HG03060 (cell line): ENCODE results near the gene AOX1.
"Not testable (repeated sequence)": the region's sequence is repeated elsewhere in the genome, so short reads cannot be mapped to it uniquely, and the experiment has no call there.

Source experiments
- ATAC-seq: cut with Tn5 transposase; IDR thresholded peaks from one replicate; pipeline ENCODE4 v1.9.1; 2021; ENCODE audit warnings: low read depth, moderate number of reproducible peaks; ENCODE audit not compliant: unreplicated experiment

Gene AOX1

DNA sequence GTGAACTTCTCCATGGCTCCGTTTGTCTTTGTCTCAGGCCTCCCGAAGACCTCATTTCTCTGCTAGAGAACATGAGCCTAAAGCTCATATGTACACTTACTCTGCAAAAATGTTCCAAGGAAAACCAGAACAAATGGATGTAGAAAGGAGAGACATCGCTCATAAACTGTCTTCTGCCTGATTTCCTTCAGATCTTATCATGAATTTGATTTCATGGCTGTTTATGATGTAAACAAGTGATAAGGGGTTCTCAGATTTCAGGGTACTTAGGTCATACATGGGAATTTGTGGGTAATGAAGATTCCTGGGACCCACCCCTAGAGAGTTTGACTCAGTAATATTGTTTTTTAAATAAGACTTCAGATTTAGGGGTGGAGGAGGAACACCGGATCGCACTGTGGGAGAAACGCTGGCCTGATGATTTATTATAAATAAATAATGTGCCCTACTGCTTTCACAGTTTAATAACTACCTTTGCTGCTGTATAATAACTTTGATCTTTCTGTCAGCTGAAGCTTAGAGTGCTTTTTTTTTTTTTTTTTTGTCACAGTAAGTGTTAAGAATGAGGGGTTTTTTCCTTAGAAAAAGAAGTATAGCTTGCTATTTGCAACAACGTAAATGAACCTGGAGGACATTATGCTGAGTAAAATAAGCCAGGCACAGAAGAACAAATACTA, 14.9 kb downstream of the AOX1 start:
- no peak for ATAC-seq

GRCh38 chr2:200602584-200602983, 16.8 kb downstream of the AOX1 start:
- ATAC-seq, result no peak

DNA sequence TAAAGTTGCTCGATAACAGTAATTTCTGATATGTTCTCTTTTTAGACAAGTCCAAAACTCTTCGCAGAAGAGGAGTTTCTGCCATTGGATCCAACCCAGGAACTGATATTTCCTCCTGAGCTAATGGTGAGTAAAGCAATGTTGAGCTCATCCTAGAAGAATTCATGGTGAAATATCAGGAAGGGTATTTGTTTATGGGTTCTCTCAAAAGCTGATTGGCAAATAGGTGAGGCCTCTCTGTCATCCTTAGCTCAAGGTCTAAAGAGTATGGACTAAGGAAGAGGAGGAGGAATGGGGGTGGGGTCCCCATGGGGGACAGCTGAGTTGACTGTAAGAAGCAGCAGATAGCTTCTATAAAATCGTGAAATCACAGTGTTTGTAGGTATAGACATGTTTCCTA, 18.2 kb downstream of the AOX1 start:
- no peak for ATAC-seq

DNA sequence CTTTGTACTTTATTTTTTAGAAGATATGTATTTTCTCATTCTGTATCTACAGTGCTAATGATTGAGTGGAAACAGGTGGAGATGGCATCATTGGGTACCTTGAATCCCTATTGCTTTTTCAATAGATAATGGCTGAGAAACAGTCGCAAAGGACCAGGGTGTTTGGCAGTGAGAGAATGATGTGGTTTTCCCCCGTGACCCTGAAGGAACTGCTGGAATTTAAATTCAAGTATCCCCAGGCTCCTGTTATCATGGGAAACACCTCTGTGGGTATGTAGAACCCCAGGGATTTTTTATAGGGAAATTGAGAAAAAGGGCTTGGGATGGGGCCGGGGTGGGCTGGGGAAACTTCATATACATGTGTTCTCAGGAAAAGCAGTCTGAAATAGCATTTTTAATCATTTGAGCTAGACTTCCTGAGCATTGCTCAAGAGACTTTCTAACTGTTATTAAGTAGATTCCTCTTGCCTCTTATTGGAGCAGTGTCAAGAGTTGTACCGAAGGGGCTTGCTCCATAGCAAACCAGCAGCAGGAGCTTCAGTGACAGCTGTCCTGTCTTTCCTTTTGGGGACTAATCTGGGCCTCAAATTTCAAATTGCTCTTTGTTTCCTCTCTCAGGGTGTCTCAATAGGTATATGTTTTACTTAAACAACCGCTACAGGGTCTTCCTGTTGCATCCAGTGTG, 18.9 kb downstream of the AOX1 start:
- no peak for ATAC-seq

GRCh38 chr2:200608341-200609027, 22.7 kb downstream of the AOX1 start:
- no peak for ATAC-seq

DNA sequence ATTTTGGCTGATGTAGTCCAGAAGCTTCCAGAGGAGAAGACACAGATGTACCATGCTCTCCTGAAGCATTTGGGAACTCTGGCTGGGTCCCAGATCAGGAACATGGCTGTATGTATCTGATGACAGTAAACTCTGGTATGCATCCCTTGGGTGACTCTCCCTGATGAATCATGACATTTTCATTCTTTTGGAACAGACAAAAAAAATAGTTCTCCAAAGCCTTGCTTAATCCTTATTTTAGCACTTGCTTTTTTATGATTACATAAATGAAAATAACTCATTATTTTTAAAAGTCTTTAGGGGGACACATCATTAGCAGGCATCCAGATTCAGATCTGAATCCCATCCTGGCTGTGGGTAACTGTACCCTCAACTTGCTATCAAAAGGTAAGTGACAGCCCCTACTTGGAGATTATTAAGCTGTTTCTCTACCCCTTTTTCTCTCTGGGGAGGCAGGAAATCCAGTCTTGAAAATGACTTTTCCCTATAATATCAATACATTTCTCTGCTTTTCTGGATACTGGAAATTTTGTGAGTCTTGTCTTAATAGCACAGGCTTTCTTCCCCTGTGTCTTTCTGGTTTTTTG, 23.3 kb downstream of the AOX1 start:
- no peak for ATAC-seq

GRCh38 chr2:200610217-200610616, 24.4 kb downstream of the AOX1 start:
- not testable (repeated sequence) for ATAC-seq

DNA sequence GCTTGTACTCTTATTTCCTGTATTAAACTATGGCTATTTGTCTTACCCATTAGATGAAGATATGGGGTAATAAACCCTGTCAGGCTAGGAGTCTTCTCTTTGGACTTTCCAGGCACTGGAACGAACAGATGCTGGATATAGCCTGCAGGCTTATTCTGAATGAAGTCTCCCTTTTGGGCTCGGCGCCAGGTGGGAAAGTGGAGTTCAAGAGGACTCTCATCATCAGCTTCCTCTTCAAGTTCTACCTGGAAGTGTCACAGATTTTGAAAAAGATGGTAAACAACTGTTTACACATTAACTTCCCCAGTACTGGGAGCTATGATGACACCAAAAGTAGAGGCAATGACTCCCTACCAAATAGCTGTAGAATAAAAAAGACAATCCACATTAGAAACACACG, 27.9 kb downstream of the AOX1 start:
- no peak for ATAC-seq

- ATAC-seq, result no peak
These were observed 28.4 kb downstream of the AOX1 start for GRCh38 chr2:200614249-200614648.

- no peak for ATAC-seq
These were observed 29.4 kb downstream of the AOX1 start for GRCh38 chr2:200615247-200615646.

DNA sequence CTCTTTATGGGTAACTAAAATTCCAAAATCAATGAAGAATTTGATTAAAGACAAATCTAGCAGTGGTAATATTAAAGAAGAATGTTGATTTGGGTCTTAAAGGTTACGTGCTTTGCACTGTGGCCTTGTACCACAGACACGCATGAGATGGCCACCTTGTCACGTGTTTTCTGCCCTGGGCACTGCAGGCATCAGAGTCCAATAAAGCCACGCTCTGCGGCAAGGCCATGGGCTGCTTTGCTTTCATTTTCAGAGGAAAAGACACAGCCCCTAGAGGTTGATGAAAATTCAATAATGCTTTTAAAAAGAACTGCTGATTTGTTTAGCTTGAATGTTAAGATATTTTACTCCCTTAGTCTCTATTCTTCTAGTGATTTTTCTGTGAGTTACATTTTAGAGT, 30.4 kb downstream of the AOX1 start:
- no peak for ATAC-seq

DNA sequence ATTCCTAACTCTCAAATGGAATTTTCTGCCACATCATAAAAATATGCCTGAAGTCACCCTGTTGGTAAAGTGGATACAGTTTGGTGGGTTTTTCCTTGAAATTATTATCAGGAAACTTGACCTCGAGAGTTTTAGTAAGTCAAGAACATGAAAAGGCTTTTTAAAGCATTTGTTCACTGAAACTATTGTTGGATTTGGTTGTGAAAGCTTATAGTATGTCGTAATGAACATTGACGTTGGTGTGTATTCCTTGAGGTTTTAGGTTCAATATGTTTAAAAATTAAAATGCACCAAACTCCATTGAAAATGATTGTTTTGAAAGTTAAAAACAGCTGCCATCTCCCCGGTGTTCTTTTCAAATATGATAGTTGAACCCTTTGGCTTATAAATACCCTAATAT, 30.8 kb downstream of the AOX1 start:
- ATAC-seq, result no peak

- no peak for ATAC-seq
These were observed 31.6 kb downstream of the AOX1 start for GRCh38 chr2:200617156-200618053.

DNA sequence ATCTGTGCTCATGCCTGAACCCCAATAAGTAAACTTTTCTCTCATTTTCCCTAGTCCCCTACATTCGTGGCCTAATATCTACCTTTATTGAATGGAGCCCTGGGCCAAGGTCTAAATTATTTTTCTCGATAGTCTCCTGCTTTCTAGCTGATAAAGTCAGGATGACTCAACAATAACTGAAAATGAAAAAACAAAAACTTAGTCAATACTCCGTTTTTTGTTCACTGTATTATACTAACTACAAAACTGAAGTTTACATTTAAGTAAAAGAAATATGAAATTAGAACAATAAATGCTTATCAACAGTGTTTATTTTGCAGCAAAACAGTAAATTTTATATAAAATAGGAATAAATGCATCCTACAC, 32.2 kb downstream of the AOX1 start:
- ATAC-seq, result no peak

GRCh38 chr2:200618590-200619021, 32.8 kb downstream of the AOX1 start:
- no peak for ATAC-seq

- ATAC-seq, result no peak
These were observed 33.5 kb downstream of the AOX1 start for GRCh38 chr2:200619279-200619678.

DNA sequence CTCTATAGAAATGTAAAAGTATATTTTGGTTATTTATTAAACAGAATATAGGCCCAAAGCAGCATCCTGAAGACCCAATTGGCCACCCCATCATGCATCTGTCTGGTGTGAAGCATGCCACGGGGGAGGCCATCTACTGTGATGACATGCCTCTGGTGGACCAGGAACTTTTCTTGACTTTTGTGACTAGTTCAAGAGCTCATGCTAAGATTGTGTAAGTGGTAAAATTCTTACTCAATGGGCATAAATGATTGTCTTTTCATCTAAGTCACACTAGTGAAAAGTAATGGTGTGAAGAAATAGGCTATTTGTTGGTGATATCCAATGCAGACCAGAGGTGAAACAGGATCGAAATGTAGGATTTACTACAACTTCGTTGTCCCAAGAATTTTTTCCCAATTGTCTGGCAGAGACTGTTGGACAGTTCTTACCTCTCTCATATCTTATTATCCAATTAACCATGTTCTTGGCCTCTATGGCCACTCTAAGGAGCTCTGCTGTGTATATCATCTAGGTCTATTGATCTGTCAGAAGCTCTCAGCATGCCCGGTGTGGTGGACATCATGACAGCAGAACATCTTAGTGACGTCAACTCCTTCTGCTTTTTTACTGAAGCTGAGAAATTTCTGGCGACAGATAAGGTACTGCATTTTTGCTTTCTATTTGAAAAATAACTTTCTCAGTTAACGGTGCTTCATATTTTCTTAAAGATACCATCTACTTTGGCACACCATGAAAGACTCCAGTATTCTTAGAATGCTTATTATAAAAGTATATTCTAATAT, 35.0 kb downstream of the AOX1 start:
- ATAC-seq, result no peak

DNA sequence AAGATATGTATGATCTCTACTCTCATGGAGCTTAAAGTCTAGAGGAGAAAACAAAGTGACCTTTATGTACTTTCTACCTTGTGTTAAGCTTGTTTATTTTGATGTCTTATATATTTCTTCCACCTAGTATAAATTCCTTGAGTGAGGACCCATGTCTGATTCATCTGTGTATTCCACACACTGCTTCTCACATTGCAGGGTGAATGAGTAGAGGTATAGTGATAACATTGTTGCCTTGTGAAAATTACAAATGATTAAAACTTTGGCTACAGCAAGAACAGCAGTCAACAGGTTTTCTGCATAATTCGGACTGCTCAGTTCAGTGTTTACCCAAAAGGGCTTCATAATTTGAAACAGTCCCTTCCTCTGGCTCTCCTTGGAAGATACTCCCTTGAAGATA, 36.3 kb downstream of the AOX1 start:
- ATAC-seq, result no peak

GRCh38 chr2:200624026-200624425, 38.2 kb downstream of the AOX1 start:
- ATAC-seq, result no peak

DNA sequence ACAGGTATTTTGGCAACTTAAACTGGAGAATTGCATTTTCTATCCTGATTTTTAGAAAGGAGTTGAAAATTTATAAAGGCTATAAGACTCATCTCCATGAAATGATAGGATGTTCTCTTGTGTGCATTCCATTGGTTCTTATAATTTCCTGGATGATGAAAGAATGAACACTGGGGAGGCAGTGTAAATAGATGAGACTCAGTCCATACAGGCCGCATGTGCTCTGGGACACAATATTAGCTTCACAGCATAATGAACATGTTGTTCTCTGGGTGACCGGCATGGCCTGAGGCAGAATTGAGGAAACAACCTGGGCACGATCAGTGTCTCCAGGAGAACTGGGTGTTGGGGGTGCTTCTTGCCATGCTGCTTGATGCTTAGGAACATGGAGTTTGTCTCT, 38.8 kb downstream of the AOX1 start:
- no peak for ATAC-seq
